Astrocyte of the spinal cord (primary cell): ENCODE measurements around the gene MPPED1.

Experiments
- DNase-seq: peaks from one replicate; pipeline ENCODE4 v3.0.0; 2011; ENCODE audit warnings: low read depth, low spot score
- H3K4me3 ChIP-seq: 2 replicates; pipeline ENCODE4 v1.5.1; 2011; ENCODE audit warnings: low read depth, mild to moderate bottlenecking, low read length, moderate library complexity
- CTCF ChIP-seq: IDR thresholded peaks from 2 replicates; pipeline ENCODE4 v1.5.1; 2012; ENCODE audit warnings: low read depth, mild to moderate bottlenecking, low read length, inconsistent platforms
- in situ Hi-C: cut with HindIII; loops from 2 replicates; pipeline ENCODE4 v1.10.0; 2017; ENCODE audit warnings: low sequenced_read_pairs

MPPED1 gene

DNA sequence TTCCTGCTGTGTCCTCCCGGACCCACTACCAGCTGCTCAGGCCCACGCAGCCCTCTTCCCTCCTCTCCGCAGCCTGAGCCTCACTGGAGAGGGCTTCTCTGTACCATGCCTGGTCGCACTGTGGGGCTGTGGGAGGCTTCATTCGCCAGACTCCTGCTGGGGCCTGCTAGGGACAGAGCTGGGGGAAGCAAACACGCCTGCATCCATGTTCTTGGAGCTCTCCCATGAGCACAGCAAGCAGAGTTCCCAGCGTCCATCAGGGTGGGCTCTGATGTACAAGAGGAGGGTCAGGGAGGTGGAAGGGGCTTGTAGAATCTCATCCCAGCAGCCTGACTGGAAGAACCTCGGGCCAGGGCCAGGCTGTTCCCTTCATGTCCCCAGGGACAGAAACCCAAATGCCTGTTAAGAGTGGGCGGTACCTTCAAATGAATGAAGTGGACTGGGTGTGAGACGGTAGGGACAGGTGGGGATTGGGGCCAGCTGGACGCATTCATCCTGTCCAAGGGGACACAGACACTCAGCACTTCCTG, 59.9 kb downstream of the MPPED1 start:
- no peak overlapping the region for H3K4me3 ChIP-seq
- no peak for TF ChIP-seq CTCF
- DNase-seq = no peak
- in situ Hi-C loops = no loop called here

DNA sequence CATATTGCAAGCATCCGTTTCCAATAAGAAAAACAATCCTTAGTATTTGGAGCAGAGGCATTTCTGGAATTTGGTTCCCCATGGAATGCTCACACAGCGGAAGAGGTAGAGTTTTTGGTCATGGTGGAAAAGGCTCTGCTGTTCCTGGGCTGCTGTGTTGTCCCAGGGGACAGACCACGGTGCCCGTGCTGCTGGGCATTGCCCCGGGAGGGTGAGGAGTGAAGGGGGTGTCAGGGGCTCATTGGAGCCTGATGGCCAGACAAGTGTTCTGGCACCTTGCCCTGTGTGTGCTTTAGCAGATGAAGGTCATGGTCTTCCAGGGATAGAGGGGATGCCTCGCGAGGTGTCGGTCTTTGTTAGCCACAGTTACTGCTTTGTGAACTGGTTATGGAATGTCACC, 61.2 kb downstream of the MPPED1 start:
- in situ Hi-C loops = no loop called here
- no peak for DNase-seq
- no peak for TF ChIP-seq CTCF
- H3K4me3 ChIP-seq = no peak overlapping the region

- DNase-seq = no peak
- in situ Hi-C loops = no loop called here
- H3K4me3 ChIP-seq = no peak overlapping the region
Observed at GRCh38 chr22:43473441-43473840, 61.6 kb downstream of the MPPED1 start.

GRCh38 chr22:43474161-43475101, 62.6 kb downstream of the MPPED1 start:
- TF ChIP-seq CTCF = no peak
- H3K4me3 ChIP-seq = no peak overlapping the region
- DNase-seq = no peak
- in situ Hi-C loops = no loop called here

More at GRCh38 chr22:43473441-43473840, 61.6 kb downstream of the MPPED1 start:
- no peak for TF ChIP-seq CTCF

GRCh38 chr22:43475549-43476076, 63.8 kb downstream of the MPPED1 start:
- no peak for DNase-seq
- in situ Hi-C loops = no loop called here
- no peak overlapping the region for H3K4me3 ChIP-seq
- no peak for TF ChIP-seq CTCF

DNA sequence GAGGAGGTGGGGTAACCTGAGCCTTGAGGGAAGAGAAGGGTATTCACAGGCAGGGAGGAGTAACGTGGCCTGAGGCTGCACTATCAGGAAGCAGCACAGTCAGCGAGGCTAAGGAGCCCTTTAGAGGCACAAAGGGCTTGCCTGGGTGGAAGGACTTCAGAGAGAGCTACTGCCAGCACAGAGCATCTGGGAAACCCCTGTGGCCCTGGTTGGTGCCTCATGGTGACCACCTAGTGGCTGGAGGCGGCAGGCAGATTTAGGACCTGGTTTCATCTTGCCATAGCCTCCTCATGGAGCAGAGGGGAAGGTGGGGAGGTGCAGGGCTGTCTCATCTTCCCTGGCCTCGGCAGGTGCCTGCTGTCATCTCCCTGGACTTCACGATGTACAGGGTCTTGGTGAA, 64.5 kb downstream of the MPPED1 start:
- TF ChIP-seq CTCF = no peak
- in situ Hi-C loops = no loop called here
- no peak overlapping the region for H3K4me3 ChIP-seq
- no peak for DNase-seq
